ENCODE results near the gene PHACTR1.
"Not testable (repeated sequence)": the region's sequence is repeated elsewhere in the genome, so short reads cannot be mapped to it uniquely, and the experiment has no call there.

The PHACTR1 gene

GRCh38 chr6:13105139-13105538 is 388.6 kb downstream of the PHACTR1 start:
- H3K4me3 ChIP-seq (ENCODE audit: low read depth, low read length) = no peak overlapping the region
- no peak for DNase-seq (ENCODE audit: low read depth)

DNA sequence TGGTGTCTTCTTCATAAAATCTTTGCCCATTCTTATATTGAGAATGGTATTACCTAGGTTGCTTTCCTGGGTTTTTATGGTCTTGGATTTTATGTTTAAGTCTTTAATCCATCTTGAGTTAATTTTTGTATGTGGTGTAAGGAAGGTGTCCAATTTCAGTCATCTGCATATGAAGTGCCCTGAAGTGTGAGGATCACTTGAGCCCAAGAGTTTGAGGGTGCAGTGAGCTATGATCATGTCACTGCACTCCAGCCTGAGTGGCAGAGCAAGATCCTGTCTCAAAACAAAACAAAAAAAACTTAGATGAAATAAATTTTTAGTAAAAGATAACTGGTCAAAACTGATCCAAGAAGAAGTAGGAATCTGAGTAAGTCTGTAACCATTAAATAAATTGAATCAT is 396.4 kb downstream of the PHACTR1 start:
- no peak for DNase-seq (ENCODE audit: low read depth)
- H3K4me3 ChIP-seq (ENCODE audit: low read depth, low read length) = no peak overlapping the region

DNA sequence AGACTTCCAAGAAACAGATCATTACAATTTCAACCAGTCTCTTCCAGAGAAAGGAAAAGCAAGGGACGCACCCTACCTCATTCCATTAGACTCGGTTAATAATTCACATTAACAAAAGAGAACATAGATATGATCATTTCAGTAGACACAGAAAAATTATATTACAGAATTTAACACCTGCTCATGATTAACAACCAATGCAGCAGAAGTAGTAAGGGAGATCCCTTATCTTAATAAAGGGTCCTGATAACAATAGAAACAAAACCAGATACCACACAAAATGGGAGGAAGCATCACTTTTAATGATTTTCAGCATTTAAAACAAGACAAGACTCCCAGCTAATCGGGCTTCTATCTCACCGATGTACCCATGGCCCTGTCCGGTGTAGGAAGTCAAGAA is 396.8 kb downstream of the PHACTR1 start:
- no peak for DNase-seq (ENCODE audit: low read depth)
- H3K4me3 ChIP-seq (ENCODE audit: low read depth, low read length) = no peak overlapping the region

- DNase-seq (ENCODE audit: low read depth) = no peak
- no peak overlapping the region for H3K4me3 ChIP-seq (ENCODE audit: low read depth, low read length)
These were observed 397.5 kb downstream of the PHACTR1 start for GRCh38 chr6:13113981-13114593.

- no peak for DNase-seq (ENCODE audit: low read depth)
- no peak overlapping the region for H3K4me3 ChIP-seq (ENCODE audit: low read depth, low read length)
These were observed 399.6 kb downstream of the PHACTR1 start for GRCh38 chr6:13116155-13116554.

DNA sequence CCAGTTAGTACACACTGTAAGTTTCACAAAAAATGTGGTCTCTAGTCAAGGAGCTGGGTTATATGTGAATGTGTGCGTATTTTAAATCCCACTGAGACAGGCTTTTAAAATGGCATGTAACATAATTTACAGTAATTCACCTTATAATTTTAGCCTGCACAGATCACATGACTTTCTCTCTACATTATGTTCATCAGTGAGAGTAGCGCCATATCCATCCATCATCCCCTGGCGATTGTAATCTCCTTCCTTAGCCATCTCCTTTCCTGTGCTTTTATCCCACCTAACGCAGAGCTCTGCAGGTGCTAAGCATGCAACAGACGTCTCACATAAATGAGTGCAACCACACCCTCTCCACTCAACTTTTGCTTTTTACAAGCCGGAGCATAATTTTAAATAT is 401.0 kb downstream of the PHACTR1 start:
- H3K4me3 ChIP-seq (ENCODE audit: low read depth, low read length) = no peak overlapping the region
- DNase-seq (ENCODE audit: low read depth) = no peak

- no peak overlapping the region for H3K4me3 ChIP-seq (ENCODE audit: low read depth, low read length)
- DNase-seq (ENCODE audit: low read depth) = no peak
These were observed 403.0 kb downstream of the PHACTR1 start for GRCh38 chr6:13119549-13119948.

DNA sequence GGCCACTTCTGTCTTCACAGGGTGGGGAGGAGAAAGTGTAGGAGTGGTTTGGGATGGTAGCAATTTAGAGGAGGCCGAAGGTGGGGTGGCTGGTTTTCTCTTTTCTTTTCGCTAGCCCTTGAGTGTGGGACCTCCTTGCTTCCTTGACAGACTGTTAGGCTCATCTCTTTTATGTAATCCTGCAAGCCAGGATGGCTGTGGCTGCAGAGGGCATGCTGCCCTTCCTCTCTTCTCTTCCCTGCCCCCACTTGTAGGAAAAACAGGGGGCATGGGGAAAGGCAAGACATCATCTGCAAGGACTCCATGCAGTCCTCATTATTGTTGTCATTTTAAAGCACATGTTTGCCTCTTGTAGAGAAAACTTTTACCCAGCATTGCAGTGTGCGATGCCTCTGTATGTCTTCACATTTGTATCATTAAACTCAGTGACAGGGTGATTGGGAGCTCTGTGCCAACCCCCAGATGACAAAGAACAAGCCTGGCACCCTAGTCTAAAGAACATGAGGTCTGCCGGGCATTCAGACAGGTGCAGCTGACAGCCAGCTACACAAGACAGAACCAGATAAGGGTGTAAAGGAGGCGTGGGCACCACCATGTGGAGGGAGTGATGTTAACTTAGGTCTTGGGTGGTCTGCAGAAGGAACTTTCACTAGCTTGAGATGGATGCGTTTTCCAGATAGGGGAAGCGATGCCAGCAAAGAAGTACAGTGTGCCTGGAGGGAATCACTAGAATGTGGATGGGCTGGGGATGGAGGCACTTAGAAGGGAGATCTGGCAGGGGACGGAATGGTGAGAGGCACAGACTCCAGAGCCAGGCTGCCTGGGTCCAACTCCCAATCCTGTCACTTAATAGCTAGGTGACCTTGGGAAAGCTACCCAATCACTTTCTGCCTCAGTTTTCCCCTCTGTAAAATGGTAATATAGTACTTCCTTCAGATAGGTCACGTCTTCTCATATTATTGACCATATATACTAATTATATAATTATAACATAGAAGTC is 404.2 kb downstream of the PHACTR1 start:
- no peak for DNase-seq (ENCODE audit: low read depth)
- no peak overlapping the region for H3K4me3 ChIP-seq (ENCODE audit: low read depth, low read length)

- no peak overlapping the region for H3K4me3 ChIP-seq (ENCODE audit: low read depth, low read length)
- no peak for DNase-seq (ENCODE audit: low read depth)
These were observed 407.6 kb downstream of the PHACTR1 start for GRCh38 chr6:13124131-13124530.

DNA sequence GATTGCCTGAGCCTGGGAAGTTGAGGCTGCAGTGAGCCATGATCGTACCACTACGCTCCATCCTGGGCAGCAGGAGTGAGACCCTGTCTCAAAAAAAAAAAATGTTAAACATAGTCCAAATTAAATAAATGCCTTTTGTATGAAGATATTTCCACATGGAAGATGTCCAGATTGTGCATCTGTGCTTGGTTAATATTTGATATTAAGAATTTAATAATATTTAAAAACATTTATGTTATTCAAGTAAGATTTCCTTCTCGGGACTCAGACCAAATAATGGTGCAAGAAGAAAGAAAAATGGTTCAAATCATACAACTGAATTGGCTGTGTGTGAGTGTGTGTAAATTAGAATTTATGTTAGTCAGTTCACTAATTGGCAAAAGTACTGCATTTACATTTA is 409.3 kb downstream of the PHACTR1 start:
- no peak for DNase-seq (ENCODE audit: low read depth)

GRCh38 chr6:13131935-13132661 is 415.5 kb downstream of the PHACTR1 start:
- DNase-seq (ENCODE audit: low read depth) = no peak
- H3K4me3 ChIP-seq (ENCODE audit: low read depth, low read length) = no peak overlapping the region

More for the DNA sequence above, 409.3 kb downstream of the PHACTR1 start:
- H3K4me3 ChIP-seq (ENCODE audit: low read depth, low read length) = no peak overlapping the region

DNA sequence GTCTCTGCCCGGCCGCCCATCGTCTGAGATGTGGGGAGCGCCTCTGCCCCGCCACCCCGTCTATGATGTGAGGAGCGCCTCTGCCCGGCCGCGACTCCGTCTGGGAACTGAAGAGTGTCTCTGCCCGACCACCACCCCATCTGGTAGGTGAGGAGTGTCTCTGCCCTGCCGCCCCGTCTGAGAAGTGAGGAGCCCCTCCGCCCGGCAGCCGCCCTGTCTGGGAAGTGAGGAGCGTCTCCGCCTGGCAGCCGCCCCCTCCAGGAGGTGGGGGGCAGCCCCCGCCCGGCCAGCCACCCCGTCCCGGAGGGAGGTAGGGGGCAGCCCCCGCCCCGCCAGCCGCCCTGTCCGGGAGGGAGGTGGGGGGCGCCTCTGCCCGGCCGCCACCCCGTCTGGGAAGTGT is 417.3 kb downstream of the PHACTR1 start:
- not testable (repeated sequence) for DNase-seq (ENCODE audit: low read depth); H3K4me3 ChIP-seq (ENCODE audit: low read depth, low read length)

DNA sequence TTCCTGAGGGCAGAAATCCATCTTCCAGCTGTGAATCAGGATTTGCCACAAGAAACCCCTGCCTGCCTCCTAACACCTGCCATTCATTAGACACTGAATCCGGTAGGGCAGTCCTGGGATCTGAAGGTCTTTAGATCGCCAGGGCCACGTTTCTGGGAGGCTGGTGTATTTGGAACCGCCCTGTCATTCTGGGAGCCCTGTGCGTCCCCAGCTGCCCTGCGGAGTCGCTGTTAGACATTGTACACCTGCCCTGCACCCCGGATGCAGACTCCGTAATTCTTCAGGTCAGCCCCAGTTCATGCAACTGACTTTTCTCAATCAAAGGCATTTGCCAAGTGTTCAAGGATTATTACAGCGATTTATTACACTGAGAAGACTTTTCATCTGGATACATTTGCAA is 418.6 kb downstream of the PHACTR1 start:
- DNase-seq (ENCODE audit: low read depth) = no peak
- no peak overlapping the region for H3K4me3 ChIP-seq (ENCODE audit: low read depth, low read length)

GRCh38 chr6:13139119-13139518 is 422.6 kb downstream of the PHACTR1 start:
- no peak for DNase-seq (ENCODE audit: low read depth)

DNA sequence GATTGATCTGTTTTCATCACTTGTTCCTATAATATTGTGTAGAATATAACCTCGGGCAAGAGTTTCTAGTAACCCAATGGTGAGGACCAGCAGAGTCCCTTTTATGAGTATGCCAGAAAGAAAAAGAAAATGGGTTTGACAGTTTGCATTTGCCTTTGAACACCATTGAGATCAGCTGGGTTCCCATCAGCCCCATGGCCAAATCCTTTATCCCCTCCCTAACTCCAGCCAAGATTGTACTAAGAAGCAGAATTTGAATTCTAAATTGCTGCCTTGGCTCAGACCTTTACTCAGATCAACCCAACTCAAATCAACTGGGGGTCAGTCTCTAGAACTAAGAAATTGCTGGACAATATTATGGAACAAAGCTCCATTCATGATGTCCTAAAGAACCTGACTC is 424.4 kb downstream of the PHACTR1 start:
- DNase-seq (ENCODE audit: low read depth) = no peak
- H3K4me3 ChIP-seq (ENCODE audit: low read depth, low read length) = no peak overlapping the region

More at GRCh38 chr6:13139119-13139518, 422.6 kb downstream of the PHACTR1 start:
- no peak overlapping the region for H3K4me3 ChIP-seq (ENCODE audit: low read depth, low read length)

GRCh38 chr6:13141387-13141786 is 424.8 kb downstream of the PHACTR1 start:
- H3K4me3 ChIP-seq (ENCODE audit: low read depth, low read length) = no peak overlapping the region
- DNase-seq (ENCODE audit: low read depth) = no peak

DNA sequence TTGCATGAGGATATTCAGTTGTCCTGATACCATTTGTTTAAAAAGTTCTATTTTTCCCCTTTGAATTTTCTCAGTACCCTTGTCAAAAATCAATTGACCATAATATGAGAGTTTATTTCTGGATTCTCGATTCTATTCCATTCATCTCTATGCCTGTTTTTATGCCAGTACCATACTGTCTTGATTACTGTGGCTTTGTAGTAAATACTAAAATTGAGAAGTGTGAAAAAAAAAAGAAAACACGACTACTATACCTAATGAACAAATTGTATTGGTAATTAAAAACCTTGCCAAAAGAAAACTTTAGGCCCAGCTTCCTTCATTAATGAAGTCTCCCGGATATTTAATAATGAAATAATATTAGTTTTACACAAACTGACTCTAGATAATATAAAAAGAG is 426.0 kb downstream of the PHACTR1 start:
- no peak overlapping the region for H3K4me3 ChIP-seq (ENCODE audit: low read depth, low read length)
- DNase-seq (ENCODE audit: low read depth) = no peak

DNA sequence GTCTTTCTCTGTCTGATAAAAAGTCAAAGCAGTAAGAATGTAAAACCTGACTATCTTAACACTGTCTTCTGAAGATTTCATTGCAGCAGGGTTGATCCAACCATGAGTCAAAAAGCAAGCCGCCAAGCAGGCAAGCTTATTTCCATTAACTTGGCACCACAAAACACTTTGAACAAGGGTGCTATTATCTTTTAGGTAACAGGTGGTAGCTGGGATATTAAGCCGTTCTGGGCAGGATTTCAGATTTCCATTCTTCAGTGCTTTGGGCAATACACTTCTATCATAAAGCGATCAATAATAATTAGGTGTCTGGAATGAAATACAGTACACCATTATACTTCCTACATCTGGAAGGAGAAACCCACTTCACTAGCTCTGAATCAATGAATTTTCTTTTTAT is 429.9 kb downstream of the PHACTR1 start:
- DNase-seq (ENCODE audit: low read depth) = no peak
- H3K4me3 ChIP-seq (ENCODE audit: low read depth, low read length) = no peak overlapping the region

DNA sequence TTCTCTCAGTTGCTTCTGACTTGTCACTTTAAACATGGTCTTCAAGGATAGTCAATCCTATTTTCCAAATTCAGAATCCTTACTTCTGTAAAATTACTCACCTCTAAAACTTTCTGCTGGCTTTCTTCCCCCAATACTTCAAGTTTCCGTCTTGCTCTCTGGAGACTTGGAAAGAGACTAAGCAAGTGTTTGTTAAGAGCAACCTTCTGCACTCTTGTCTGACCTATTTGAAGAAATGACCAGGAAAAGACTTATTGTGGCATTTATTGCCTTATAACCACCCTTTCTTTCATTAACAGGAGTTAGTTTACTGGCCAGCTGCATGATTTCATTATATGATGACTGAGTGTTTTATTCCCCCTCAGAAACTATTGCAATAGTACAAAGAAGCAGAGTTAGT is 430.8 kb downstream of the PHACTR1 start:
- DNase-seq (ENCODE audit: low read depth) = no peak
- H3K4me3 ChIP-seq (ENCODE audit: low read depth, low read length) = no peak overlapping the region

- H3K4me3 ChIP-seq (ENCODE audit: low read depth, low read length) = no peak overlapping the region
- no peak for DNase-seq (ENCODE audit: low read depth)
These were observed 431.2 kb downstream of the PHACTR1 start for GRCh38 chr6:13147782-13148181.
